Stimulated activated CD4-positive, alpha-beta T cell treated with anti-CD3 and anti-CD28 coated beads, TNF-alpha, amount 100 ng/mL, for 4 hours (primary cell): Measurements from ENCODE around the gene FGGY.
"Not testable (repeated sequence)": the region's sequence is repeated elsewhere in the genome, so short reads cannot be mapped to it uniquely, and the experiment has no call there.

Source experiments
- DNase-seq, 3 experiments: peaks; one replicate each; pipeline ENCODE4 v3.0.0-alpha.2; 2020; ENCODE audit warnings: low read depth in 3 of 3

Gene FGGY

DNA sequence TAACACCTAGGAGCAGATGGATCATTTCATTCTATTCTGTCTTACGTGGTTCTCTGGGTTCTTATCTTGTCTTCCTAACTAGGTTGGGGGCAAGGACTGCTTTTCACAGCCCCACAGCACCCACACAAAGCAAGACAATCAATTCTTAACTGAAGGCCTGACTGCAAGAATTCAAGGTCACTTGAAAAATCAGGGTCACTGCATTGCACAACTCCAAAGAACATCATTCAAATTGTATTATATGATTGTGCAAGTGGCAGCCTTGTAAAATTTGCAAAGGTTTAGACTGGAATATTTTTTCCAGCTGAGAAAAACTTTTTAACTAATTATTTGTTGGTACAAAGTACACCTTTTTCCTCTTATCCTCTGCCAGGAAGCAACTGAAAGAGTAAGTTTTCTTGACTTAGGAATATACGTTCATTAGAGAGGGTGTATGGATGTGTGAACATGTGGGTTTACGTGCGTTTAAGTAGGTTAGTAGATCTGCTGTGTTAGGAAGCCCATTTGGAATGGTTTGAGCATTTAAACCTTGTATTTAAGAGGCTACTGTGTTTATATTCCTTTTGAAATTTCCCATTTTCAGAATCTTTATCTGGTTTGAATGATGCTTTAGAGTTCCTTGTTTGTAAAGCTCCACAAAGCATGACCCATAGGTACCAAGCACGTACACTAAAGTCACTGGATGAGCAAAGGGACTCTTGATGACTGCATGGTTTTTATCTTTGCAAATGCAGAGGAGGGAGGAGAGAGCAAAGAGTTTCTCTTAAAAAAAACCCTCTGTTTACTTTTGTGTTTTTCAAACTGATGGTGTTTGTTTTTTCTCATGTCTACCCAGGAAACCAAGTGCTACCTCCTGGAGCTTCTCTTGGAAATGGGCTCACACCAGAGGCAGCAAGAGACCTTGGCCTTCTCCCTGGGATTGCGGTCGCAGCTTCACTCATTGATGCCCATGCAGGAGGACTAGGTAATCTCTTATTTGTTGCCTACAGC, 214.9 kb downstream of the FGGY start:
- DNase-seq, result no peak

DNA sequence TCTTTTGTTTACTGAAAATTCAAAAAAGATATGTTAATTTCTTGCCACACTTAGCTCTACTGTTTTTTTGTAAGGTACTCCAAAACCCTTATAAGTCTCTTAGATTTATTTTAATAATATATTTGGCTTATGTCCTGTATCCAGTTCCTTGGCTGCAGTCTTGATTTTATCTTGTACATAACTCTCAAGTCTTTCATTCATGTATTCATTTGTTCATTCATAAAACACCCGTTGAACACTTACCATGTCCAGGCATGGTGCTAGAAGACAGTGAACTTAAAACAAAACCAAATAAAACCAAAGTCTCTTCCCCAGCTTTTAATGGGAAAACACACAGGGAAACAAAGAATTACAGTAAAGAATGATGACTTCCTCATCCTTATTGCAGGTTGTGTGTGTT, 215.8 kb downstream of the FGGY start:
- no peak for DNase-seq

DNA sequence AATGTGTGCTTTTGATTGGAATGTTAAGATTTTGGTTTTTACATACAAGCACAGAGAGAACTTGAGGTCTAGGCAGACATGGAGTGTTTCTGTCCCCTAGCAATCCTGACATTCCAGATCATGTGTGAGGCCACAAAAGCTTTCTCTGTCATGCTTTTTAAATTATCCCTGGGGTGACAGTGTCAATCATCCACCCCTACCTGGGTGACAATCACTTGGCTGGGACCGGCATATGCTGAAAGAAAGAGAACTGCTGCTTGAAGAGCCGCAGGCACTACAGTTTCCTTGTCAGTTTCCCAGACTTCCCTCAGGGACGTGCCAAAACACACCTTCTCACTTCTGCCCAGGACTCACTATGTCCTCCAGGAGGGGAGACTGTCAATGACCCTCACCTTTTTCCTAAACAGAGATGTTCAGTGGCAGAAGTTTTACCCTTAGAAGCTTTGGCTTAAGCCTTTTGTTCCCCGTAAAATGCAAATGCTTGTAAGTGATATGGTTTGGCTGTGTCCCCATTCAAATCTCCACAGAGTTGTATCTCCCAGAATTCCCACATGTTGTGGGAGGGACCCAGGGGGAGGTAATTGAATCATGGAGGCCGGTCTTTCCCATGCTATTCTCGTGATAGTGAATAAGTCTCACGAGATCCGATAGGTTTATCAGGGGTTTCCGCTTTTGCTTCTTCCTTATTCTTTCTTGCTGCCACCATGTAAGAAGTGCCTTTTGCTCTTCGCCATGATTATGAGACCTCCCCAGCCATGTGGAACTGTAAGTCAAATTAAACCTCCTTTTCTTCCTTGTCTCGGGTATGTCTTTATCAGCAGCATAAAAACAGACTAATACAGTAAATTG, 217.4 kb downstream of the FGGY start:
- no peak for DNase-seq

DNA sequence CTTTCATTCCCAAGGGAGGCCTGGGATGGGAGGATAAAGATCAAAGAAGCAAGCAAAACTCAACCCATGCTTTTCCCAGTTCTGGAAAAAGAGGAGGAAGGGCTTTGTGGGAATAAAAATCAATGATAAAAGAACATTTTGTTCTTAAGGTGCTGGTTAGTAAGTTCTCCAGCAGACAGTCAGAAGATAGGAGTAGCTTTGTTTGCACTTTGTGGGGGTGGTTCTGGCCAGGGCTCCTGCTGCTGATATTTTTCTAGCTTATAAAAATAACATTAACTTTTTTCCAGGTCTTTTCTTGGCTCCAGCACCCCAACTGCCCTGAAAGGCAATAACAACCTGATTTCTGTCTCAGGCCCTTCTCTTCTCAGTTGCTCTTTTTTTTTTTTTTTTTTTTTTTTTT, 220.0 kb downstream of the FGGY start:
- no peak for DNase-seq

DNA sequence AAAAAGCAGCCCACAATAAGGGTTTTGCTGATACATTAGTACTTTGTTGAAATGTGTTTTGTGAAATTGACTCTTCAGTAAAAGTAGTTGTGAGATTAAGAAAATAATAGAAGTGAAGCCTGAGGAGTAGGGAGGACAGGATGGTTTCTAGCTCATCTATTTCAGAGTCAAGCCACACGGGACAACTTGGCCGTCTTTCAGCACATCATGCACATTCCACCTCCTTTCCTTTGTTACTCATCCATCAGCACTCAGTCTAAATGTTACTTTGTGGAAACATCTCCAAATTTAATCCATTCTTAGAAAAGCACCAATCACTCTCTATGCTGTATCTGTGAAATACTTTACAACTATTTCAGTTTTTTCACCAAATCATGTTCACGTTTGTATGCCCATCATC, 223.3 kb downstream of the FGGY start:
- DNase-seq, result no peak

DNA sequence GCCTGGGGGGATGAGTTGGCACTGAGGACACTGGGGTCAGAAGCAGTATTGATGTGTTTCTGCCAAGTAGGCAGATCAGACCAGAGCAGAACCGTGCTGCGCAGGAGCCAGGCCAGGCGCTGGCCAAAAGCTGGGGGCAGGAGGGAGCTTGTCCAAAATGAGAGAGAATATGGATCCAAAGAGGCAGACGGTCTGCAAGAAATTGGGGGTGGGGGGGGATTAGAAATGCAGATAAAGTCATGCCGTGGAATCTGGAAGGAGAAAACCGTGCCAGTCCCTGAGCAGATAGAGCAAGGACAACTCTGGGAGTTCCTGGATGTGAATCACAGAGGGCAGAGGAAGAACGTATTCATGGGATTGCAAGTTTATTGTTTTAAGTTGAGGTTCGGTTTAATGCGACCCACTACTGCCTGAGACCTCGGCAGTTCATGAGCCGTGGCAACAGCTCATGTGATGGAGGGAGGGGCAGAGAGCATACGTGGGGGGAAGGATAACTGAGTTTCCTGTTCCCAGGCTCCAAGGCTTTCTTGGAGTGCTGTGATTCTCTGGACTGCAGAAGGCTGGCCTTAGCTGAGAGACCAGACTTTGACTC, 224.0 kb downstream of the FGGY start:
- no peak for DNase-seq

DNA sequence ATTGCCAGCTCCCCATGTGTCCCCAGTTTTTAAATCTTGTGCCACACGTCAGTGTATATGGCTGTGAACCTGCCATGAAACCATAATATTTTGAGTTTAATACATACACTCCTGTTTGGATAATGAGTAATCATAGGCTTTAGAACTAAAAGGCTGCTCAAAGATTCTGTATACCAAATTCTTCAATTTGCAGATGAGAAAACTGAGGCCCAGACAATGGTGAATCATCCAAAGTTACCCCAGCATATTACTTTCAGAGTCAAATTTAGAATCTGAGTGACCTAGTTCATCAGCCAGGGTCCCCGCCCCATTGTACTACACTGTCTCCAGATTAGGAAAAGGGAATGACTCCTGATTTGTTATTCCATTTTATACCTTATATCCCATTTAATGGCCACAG, 224.6 kb downstream of the FGGY start:
- DNase-seq, result no peak

DNA sequence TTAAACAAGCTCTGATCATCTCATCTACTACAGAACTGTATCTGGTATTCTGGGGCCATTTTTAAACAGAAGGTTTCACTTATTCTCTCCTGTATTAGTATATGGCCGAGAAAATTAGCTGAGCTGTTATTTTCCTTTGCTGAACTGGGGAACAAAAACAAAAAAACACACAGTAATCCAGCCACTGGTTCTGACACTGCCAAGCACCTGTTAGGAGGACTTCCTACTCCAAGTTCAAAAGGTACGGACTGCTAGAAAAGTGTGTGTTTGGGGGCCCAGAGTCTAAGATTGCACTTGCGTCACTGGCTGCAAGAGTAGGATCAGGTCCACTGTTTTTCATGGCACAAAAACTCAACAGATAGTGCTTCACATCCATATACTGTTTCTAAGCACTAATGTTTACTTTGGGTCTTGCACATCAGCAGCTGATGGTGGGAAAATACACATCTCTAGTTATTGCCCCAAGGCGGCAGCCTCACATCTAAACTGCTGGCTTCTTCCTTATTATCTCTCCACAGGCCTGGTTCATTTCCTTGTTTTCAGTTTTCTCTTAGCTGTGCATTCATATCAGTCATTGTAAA, 226.1 kb downstream of the FGGY start:
- DNase-seq, result no peak

DNA sequence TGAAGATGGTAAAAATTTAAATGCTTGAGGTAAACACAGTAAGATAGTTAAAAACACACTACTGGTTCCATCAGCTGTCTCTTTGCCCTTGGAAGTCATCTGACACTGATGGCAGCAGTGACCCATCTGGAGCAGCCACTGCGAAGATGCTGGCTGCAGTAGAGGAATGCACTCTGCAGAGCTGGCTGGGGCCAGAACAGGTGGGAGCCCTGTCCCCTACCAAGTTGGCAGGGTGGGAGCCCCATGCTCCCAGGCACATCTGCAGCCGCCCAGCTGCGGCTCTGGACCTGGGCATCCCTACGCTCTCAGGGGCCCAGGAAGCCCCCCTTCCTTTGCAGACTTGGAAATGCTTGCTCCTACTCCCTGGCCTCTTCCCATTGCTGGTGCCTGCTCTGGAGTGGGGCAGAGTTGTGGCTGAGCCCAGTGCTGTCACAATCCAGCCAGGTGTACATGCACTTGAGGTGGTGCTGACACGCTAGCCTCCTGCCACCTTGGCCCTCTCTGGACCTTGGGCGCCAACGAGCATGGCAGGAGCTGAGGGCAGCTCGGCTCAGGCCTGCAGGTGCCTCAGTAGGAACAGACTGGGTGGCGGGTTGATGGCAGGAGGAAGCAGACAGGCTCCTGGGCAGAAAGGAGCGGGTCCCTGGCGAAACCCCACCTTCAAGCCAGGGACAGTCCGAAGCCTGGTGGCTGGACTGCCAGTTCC, 227.0 kb downstream of the FGGY start:
- no peak for DNase-seq

DNA sequence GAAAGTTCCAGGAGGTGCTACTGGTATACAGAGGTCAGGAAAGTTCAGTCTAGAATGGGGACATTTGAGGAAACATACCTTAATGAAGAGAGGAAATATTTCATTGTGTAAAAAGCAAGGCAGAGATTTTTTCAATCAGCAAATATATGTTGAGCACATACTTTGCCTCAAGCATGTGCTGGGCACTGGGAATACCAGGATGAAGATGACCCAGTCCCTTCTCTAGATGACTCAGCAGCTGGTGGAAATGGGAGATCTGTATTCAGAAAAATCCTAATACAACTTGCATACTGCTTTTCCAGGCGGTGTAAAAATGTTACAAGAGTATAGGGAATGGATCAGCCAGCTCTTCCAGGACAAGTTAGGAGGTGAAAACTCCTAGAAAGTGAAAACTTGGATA, 229.3 kb downstream of the FGGY start:
- no peak for DNase-seq

DNA sequence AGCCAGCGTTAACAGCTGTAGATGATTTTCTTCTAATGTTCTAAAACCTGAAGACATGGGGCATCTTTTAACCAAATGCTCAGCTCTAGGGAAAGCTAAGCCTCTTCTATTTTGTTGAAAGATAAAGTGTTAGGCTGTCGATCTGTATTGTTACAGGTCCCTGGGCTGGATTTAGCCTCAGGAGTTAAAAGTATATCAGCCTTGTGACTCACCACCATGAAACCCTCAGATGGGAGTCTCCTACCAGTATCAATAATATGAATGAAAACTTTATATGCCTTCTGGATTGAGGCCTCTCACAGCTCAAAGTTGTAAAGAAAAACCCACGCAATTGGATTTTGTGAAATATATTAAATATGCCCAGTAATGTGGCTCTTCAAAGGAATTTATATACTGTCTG, 231.6 kb downstream of the FGGY start:
- DNase-seq, result no peak

DNA sequence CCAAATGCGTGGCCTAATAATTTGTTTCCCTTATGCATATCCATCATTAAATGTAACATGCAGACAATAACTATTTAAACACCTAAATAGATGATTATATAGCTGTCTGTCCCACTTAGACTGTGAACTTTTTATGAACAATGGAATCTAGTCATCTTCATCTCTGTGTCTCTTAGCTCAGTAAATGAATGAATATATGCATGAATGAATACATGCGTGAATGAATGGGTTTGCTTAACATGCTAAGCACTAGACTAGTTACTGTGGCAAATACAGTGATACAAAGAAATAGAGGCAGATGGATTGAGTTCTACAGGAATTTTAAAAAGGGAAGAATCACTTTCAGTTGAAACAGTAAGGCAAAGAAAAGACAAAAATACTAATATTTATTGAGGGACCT, 232.0 kb downstream of the FGGY start:
- DNase-seq, result no peak

DNA sequence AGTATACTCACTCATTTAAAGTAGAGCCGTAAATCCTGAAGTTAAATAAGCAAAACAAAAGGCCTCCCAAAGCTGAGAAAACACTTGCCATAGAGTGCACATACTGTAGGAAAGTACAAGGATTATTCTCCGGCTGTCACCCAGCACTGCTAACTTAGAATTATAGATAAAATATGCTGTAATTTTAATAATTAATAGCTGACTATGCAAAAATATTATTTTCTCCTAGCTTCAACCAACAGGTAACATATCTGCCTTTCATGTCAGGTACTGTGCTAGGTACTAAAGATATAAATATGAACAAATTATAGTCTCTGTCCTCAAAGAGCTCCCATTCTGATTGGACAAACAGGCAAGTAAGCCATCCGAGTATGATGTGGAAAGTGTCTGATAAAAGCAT, 233.2 kb downstream of the FGGY start:
- DNase-seq, result no peak

DNA sequence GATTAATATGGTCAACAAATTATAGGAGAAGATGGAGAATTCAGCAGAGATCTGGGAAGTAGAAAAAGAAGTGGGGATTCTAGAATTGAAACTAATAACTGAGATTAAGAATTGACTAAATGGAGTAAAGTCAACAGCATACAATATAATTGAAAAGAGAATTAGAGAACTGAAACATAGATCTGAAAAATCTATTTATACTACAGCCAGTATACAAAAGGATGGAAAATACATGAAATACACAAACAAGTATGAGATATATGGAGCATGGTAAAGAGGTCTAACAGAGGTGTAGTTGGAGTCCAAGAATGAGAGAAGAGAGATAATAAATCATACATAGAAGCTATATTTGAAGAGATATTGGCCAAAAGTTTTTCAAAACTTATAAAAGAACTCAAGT, 235.2 kb downstream of the FGGY start:
- no peak for DNase-seq

DNA sequence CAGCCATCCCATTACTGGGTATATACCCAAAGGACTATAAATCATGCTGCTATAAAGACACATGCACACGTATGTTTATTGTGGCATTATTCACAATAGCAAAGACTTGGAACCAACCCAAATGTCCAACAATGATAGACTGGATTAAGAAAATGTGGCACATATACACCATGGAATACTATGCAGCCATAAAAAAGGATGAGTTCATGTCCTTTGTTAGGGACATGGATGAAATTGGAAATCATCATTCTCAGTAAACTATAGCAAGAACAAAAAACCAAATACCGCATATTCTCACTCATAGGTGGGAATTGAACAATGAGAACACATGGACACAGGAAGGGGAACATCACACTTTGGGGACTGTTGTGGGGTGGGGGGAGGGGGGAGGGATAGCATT, 241.6 kb downstream of the FGGY start:
- not testable (repeated sequence) for DNase-seq

DNA sequence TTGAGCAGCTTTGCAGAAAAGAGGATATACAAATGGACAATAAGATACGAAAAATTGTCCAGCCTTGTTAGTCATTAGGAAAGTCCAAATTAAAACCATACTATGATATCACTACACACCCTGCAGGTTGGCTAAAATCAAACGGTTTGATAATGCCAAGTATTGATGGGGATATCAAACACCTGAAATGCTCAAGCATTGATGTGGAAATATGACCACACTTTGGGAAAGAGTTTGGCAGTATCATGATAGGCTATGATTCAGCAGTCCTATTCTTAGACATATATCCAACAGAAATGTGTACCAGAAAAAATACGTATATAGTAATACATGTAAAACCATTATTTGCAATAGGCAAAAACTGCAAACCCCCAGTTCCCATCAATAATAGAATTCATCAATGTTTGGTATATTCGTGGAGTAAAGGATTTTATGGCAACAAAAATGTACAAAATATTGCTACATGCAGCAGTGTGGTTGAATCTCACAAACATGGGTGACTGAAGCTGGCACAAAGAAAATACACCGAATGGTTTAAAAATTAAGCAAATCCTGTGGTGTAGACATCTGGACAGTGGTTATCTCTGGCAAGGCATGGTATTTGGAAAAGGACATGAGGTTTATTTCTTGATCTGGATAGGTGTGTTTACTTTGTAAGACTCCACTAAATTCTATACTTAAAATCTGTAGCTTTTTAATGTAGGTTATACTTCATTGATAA, 243.2 kb downstream of the FGGY start:
- DNase-seq, result no peak

DNA sequence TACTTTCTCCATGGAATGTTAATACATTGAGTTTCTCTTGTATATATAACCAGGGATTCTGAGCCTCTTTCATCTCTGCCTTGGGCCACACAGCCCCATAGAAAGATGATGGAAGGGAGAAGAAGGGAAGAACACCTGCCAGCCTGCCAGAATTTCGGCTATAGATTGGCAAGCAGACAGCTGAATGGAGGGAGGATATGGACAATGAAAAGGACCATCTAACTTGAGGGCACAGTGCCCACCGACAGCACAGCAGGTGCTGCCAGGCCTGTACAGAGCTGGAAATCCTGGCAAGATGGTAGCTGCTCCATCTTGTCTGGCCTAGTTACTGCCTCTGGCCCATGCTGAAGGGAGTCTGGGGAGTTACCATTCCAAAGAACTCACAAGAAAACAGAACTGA, 244.3 kb downstream of the FGGY start:
- no peak for DNase-seq

DNA sequence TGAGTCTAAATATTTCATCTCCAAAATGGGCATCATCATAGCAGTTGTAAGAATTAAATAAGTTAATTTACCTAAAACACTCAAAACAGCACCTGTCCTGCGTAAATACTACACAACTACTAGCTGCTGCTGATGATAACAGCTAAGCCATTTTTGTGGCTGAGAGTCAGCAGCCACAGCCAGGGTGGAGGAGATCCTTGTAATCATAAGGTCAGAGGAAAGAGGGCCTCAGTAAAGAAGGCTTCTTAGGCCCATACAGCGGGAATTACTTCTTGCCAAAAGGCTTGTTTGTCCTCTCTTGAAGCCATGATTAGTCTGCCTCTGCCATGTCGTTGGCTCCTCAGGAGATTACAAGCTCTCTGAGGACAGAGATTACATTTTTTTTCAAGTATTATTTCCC, 245.0 kb downstream of the FGGY start:
- no peak for DNase-seq

DNA sequence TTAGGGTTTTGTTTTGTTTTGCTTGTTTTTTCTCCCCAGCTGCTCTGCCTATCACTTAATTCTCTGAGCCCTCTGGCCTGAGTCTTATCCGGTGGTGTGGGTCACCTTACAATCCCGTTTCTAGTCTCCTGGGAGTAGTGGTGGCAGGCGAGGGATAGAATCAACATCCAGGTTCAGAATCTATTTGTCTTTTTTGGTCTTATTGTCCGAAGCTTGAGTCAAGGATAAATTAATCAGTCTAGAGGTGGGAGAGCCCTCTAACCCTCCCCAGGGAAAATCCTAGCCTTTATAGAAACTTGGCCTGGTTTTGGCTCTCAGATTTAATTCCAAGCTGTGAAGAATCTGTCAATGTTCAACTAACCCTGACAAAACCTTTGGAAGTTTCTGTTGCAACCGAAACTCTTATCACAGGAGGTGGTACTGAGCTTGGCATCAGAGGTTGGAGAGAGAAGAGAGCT, 246.3 kb downstream of the FGGY start:
- DNase-seq, result no peak

DNA sequence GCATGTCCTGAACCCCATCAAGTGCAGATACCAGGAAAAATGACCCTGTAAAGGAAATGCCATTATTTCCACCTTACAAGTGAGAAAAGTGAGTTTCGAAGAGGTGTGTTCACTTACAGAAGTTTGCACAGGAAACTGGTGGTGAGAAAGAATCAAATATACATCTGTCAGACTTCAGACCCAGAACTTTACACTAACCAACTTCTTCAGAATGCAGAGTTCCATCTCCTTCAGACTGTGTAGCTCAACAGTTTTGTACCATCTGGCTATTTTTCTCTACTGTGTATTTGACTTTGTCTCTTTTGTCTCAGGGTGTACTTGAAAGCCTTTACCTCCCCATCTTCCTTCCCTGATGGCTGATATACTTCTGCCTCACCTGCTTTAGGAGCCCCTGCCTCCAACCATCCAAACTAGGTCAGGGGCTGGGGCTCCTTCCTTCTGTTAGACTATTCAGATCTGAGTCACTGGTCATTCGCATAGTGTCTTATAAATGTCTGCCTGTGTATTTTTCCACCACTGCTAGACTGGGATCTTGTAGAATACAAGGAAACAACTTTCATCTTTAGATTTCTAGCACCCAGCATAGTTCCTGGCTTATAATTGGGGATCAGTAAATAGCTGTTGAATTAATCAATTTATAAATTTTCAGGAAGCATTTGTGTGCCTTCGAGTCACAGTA, 247.9 kb downstream of the FGGY start:
- no peak for DNase-seq
